Activated naive CD4-positive, alpha-beta T cell (primary cell): ENCODE data around the gene PLEKHB2.
"Not testable (repeated sequence)": the region's sequence is repeated elsewhere in the genome, so short reads cannot be mapped to it uniquely, and the experiment has no call there.

Source experiments
- DNase-seq, 4 experiments: peaks; one replicate each; lab custom pipeline; 2025; lab: John Stamatoyannopoulos, UW

Gene PLEKHB2

GRCh38 chr2:131105156-131105949, at the start of gene PLEKHB2:
Gene PLEKHB2 (plus strand): TSS chr2:131105336. CDS start chr2:131120942, 15,606 bp downstream.
- DNase-seq = peak; percentile 80 to 90 (median 84)

DNA sequence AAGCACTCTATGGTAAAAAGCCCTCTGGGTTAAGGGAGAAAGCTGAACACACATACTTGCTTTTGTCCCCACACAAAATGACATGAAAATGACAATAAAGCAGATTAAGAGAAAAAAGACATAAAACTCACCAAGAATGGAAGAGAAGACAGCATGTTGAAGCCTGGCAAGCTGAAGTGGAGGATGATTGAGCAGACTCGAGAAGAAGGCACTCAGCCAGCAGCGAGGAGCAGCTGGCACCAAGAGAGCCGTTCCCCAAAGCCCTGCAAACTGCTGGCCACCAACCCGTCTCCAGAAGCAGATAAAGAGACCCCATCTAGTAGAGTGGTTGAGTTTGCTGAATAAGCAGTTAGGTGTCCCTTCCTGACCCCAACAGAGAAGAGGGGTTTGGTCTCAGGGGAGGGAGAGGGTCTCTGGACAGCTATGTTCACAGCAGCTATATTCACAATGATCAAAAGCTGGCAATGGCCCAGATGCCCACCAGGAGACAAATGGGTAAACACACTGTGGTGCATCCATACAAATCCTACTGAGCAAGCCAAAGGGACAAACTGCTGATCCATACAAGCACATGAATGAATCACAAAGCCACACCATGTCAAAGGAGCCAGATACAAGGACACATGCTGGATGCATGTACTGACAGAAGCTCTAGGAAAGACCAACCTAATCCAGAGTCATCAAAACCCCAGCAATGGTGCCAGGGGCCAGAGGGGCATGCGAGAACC, 48.8 kb upstream of the PLEKHB2 start:
- no peak for DNase-seq

DNA sequence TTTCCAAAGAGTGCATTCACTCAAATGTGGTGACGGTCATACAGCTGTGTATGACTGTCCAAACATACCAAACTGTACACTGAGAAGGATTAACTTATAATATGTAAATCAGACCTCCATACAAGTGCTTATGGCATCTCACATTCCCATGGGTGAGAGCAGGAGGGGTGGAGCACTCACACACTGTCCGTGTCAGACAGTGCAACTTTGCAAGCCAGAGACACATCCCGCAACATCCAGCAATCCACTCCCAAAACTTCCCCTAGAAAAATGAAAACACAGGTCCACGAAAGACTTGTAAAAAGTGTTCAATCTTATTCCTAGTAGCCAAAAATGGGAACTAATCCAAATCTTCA, 48.2 kb upstream of the PLEKHB2 start:
- no peak for DNase-seq

- no peak for DNase-seq
These were observed 46.8 kb upstream of the PLEKHB2 start for GRCh38 chr2:131058214-131058843.

DNA sequence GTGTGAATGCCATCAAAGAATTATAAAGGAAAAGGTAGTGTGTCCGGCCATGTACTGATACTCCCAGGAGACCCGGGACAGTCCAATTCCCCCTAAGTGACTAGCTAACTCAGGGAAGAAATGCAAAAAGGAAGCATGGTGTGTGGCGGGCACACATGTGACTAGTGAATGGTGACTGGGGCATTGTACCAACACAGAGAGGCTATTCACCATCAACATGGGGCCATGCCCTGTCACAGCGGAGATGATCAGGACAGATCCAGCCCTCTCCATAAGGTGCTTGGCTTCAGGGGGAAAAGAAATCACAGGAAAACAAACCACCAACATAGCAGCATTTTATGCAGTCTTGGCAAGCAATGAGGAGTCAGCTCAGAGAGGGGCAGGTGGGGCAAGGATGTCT, 46.2 kb upstream of the PLEKHB2 start:
- DNase-seq = no peak

- no peak for DNase-seq
These were observed 41.4 kb upstream of the PLEKHB2 start for GRCh38 chr2:131063501-131064283.

GRCh38 chr2:131064589-131065512, 40.3 kb upstream of the PLEKHB2 start:
- DNase-seq = no peak

GRCh38 chr2:131067465-131068125, 37.5 kb upstream of the PLEKHB2 start:
- no peak for DNase-seq

DNA sequence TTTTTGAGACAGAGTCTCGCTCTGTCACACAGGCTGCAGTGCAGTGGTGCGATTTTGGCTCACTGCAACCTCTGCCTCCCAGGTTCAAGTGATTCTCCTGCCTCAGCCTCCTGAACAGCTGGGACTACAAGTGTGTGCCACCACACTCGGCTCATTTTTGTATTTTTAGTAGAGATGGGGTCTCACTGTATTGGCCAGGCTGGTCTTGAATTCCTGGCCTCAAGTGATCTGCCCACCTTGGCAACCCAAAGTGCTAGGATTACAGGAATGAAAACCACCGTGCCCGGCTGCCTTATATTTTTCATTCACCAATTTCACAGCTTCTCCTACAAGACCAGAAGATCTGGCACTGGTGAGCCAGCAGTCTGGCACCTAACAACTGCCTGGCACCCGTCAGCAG, 37.0 kb upstream of the PLEKHB2 start:
- DNase-seq = not testable (repeated sequence)

DNA sequence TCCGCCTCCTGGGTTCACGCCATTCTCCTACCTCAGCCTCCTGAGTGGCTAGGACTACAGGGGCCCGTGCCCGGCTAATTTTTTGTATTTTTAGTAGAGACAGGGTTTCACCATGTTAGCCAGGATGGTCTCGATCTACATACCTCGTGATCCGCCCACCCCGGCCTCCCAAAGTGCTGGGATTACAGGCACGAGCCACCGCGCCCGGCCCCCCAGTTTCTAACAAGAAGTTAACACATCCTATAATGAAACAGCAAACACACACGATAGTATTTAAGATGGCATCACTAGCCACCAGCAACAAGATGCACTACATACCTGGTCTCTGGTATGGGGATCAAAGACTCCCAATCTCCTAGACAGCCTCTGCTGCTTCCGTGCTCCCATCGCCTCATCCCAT, 29.6 kb upstream of the PLEKHB2 start:
- DNase-seq = not testable (repeated sequence)

- no peak for DNase-seq
These were observed 28.4 kb upstream of the PLEKHB2 start for GRCh38 chr2:131076707-131077106.

DNA sequence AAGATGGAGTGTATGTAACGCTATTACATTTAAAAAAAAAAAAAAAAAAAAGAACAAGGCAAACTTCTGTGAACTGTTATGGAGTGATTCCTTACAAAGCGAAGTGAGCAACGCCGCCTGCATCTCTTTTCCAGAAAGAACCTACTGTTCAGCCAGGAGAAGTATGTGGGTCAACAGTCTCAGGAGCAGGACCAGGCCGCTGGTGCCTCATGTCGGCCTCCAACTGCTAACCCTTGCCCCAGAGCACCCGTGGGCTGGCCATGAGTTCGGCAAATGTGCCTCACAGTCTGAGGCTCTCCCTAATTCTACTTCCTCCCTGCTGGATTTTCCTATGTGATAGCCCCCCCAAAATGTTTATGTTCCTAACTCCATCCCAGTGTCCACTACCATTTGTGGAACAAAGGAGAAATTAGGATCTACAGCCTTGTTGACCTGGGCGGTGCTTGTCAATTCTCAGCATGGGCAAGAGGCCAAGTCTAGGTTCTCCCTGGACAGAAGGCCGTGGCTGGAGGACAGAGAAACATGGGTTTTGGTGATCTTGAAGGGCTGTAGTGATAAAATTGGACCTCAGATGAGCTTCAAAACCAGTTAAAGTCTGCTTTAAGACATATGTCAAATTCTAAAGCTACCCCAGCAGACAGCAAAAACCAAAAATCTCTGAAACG, 27.8 kb upstream of the PLEKHB2 start:
- DNase-seq = no peak

DNA sequence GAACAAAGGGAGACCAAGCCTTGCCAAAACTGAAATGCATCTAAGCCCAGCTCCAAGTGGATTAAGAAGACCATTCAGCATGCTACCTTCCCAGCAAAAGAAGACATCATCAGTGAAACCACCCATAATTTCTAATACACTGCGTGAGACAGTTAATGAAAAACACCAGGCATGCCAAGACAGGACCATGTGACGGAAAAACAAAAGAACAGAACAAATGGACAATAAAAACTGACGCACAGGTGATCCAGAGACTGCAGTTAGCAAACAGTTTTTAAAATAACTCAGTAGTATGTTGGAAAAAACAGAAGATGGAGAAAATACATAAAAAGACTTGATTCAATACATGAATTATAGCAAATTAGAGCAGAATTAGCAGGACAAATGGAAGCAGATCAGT, 27.2 kb upstream of the PLEKHB2 start:
- no peak for DNase-seq

DNA sequence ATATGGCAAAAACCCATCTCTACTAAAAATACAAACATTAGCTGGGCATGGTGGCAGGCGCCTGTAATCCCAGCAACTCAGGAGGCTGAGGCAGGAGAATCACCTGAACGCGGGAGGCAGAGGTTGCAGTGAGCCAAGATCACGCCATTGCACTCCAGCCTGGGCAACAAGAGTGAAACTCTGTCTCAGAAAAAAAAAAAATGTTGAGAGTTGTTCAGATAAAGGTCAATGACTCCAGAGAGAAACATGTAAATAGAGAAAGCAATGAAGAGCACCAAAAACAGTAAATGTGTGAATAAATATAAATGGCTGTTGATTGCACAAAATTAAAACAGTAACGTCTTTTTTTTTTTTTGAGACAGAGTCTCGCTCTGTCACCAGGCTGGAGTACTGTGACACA, 25.2 kb upstream of the PLEKHB2 start:
- not testable (repeated sequence) for DNase-seq

DNA sequence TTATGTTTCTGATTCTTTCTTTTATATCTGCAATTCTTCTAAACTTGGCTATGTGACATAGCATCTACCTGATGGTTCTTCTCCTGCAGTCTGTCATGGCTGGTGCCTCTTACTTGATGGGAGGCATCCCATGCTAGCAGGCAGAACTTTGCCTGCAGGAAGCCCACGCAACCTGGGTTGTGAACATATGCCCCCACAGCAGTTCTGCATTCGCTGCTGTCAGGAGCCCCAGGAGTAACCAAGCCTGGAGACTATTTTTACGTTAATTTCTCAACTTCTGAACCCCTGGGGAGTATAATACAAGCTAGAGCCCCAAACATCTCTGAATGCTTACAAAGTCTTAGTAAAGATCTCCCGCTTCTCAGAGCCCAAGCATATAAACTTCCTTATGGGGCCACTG, 23.9 kb upstream of the PLEKHB2 start:
- DNase-seq = no peak

DNA sequence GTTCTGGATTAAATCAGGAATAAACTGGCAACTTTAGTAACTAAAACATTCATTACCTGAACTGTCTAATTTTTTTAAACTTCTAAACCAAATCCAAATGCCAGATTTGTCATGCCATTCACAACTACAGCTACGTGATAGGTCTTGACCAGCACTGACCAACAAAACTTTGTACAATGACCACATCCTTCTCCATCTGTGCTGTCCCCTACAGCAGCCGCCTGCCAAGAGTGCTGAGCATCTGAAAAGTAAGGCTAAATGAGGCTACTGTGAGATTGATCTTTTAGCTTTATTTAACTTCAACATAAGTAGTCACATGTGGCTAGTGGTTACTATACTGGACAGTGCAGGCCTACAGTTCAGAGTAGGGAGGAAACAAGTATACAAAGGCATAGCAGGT, 19.5 kb upstream of the PLEKHB2 start:
- no peak for DNase-seq

DNA sequence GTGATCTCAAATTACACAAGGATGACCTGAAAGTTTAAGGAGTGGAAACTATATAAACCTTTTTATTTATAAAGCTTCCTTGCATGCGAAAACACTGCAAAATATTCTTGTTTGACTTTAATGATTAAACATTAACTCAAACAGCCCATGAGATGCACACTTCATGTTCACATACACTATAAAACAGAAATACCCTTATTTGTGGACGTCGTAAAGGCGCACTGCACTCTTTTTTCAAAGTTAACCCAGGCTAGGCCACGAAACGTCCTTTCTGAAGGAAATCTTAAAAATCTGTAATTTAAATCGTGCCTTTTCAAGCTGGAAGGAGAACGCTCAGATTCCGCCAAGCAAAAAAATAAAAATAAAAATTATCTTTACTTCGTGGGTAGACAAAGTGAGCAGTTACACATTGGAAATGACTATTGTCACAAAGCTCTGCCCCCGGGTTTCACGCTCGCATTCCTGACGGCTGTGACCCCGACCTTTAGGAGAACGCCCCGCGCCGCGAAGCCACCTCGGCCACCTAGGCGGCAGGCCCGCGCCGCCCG, 12.6 kb upstream of the PLEKHB2 start:
- DNase-seq = no peak

GRCh38 chr2:131093006-131093695, 12.0 kb upstream of the PLEKHB2 start, which contains the start of gene FAM168B:
Gene FAM168B (minus strand): TSS chr2:131093460. CDS start chr2:131082646, 10,814 bp downstream.
- peak; percentile 61 to 88 (median 74) for DNase-seq
